A204.1 (cell line): ENCODE data around the gene FSD1.
"Not testable (repeated sequence)": the region's sequence is repeated elsewhere in the genome, so short reads cannot be mapped to it uniquely, and the experiment has no call there.

Experiments
- FAIRE-seq: peaks from 2 replicates; lab custom pipeline; 2012; peaks lifted over from hg19 to GRCh38; lab: Jason Lieb, UNC

Gene FSD1

DNA sequence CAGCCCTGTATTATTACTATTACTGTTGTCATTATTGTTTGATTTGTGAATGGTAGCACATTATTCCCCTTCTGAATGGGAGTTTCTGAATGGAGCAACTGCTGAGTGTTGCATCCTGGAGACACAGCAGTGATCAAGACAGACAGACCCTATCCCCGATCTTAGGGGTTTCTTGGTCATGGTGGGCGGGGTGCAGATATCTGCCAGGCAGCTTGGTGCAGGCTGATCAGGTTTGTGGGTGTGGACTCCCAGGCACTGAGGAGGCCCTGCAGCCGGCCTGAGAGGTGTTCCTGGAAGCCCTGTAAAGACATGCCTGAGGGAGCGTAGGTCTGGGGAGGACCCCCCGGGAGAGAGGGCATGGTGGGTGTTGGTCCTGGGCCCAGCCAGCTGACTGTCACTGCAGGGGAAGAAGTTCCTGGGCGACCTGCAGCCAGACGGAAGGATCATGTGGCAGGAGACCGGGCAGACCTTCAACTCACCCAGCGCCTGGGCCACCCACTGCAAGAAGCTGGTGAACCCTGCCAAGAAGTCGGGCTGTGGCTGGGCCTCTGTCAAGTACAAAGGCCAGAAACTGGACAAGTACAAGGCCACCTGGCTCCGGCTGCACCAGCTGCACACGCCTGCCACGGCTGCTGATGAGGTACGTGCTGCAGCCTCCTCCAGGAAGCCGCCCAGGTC is 41.1 kb downstream of the FSD1 start:
- no peak for FAIRE-seq

DNA sequence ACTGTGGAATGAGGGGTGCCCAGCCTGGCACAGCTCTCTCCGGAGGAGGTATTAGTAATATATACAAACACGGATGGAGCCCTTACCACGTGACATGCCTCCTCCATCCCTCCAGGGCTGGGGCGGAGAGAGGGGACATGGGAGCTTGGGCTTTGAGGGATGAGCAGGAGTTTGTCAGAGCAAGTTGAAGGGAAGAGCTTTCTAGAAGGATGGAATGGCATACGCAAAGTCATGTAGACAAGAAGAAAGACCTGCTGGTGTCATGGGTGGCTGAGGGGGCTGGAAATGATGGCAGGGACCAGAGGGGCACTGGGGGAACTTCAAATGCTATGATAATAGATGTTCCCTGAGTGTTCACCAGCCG is 41.6 kb downstream of the FSD1 start:
- FAIRE-seq = no peak

DNA sequence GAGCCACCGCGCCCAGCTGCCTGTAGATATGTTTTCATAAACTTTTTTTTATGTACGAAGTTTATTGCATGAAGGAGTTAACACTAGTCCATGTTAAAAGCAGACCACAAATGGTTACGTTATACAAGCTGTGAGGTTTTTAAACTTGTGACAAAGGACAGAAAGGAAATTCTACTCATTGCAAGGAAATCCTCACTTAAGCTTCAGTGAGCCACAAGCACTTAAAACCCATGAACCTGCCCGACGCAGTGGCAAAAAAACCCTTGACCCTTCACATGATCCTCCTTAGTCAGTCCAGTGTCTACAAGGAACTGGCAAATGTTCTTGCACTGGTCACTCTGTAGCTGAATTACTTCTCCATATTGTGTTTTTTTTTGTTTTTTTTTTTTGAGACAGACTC is 43.1 kb downstream of the FSD1 start:
- FAIRE-seq = no peak

DNA sequence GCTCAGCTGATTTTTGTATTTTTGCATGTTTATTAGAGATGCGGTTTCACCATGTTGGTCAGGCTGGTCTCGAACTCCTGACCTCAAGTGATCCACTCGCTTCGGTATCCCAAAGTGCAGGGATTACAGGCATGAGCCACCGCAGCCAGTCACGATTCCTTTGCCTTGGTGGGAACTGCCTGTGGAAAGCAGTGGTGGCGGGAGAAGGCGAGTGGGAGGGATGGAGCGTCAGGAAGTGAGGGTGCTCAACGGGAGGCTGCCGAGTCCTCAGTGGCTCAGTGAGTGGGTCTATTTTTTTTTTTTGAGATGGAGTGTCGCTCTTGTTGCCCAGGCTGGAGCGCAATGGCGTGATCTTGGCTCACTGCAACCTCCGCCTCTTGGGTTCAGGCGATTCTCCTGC is 44.8 kb downstream of the FSD1 start:
- FAIRE-seq = not testable (repeated sequence)

DNA sequence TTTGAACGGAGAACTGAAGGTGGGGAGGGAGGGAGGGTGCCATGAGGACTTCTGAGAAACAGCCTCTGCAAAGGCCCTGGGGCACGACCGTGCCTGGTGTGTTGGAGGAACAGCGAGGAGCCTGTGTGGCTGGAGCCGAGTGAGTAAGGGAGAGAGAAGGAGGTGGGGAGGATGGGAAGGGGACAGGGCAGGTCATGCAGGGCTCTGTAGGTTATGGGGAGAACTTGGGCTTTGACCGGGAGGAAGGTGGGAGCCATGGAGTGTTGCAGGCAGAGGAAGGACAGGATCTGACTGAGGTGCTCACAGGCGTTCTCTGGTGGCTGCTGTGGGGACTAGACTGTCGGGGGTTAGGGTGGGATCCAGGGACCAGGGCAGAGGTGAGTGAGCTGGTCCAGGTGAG is 45.7 kb downstream of the FSD1 start:
- no peak for FAIRE-seq

DNA sequence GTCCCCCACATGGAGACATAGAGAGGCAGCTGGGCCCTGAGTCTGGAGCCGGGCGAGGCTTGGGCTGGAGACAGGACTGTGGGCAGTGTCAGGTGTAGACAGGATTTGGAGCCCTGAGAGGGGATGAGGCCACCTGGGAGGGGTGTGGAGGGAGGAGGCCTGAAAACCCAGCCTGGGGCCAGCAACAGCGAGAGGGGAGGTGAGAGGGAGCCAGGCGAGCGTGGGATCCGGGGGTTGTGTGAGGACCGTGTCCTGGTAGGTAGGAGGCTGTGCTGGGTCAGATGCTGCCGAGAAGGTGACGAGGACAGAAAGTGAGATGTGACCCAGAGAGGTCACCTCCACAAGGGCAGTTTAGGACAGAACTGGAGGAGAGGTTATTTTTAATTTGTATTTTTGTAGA is 46.3 kb downstream of the FSD1 start:
- FAIRE-seq = no peak

DNA sequence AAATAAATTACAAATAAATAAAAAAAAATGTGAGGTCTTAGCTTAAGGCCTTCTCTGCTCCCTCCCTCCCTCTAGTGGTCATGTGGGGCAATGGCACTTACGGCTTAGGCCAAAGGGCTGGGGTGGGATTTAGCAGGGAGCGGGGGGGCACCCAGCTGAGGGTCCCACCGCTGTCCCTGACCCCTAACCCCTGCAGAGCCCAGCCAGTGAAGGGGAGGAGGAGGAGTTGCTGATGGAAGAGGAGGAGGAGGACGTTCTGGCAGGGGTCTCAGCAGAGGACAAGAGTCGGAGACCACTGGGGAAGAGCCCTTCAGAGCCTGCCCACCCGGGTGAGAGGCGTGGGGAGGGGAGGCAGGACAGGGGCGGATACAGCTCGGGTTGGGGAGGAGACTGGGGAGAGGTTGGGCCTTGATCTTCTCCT is 48.3 kb downstream of the FSD1 start:
- FAIRE-seq = no peak

DNA sequence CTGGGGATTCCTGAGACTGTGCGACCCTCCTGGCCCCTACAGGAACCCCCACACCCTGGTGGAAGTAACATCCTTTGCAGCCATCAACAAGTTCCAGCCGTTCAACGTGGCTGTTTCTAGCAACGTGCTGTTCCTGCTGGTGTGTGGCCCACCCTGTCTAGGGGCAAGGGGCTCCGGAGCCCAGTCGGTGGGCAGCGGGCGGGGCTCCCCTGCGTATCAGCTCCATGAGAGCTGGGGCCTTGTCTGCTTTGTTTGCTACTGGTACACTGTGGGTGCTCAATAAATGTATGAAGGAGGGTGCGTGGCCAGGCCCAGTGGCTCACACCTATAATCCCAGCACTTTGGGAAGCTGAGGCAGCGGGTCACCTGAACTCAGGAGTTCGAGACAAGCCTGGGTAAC is 49.9 kb downstream of the FSD1 start:
- no peak for FAIRE-seq

DNA sequence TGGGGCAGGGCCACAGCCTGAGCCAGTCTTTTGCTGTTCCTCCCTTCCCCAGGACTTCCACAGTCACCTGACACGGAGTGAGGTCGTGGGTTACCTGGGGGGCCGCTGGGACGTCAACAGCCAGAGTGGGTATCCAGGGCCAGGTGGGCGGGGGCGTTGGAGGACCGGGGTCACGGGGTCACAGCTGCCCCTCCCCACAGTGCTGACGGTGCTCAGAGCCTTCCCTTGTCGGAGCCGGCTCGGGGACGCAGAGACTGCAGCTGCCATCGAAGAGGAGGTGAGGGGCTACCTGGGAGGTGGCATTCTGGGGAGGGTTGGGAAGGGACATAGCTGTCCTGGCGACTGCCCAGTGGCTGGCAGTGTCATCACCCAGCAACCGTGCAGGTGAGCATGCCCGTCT is 50.5 kb downstream of the FSD1 start:
- no peak for FAIRE-seq

DNA sequence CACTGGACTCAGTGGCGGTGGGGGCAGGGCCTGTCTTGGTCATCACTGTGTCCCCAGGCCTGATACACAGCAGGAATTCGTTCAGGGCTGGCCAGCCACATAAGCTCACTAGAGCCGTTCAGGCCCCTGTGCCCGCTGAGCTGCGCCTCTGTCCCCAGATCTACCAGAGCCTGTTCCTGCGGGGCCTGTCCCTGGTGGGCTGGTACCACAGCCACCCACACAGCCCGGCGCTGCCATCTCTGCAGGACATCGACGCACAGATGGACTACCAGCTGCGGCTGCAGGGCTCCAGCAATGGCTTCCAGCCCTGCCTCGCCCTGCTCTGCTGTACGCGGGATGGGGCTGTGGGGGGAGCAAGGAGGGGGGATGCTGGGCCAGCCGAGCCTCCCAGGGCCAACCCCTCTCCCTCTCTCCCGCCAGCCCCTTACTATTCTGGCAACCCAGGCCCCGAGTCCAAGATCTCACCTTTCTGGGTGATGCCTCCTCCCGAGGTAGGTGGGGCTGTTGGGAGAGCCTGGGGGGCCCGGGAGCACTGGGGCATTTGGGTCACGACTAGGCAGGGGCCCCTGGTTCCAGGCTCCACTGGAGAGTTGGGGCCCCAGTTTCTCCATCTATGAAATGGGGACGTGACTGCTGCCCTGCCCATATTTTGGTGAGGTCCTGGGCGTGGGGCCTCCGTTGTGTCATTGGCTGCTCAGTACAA is 52.8 kb downstream of the FSD1 start:
- no peak for FAIRE-seq

DNA sequence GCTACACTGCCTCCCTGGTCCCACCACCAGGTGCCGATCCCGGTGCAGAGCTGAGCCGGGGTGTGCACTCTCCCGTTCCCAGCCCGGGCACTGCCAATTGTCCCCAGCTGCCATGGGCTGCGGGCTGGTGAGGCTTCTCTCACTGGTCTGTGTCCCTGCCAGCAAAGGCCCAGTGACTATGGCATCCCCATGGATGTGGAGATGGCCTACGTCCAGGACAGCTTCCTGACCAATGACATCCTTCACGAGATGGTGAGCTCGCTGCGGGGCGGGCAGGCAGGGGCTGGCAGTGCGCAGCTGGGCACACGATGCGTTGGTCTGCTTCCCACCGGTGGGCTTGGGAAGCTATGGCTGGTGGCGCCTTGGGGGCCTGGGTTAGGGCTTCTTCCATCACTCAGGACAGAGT is 53.5 kb downstream of the FSD1 start:
- no peak for FAIRE-seq

DNA sequence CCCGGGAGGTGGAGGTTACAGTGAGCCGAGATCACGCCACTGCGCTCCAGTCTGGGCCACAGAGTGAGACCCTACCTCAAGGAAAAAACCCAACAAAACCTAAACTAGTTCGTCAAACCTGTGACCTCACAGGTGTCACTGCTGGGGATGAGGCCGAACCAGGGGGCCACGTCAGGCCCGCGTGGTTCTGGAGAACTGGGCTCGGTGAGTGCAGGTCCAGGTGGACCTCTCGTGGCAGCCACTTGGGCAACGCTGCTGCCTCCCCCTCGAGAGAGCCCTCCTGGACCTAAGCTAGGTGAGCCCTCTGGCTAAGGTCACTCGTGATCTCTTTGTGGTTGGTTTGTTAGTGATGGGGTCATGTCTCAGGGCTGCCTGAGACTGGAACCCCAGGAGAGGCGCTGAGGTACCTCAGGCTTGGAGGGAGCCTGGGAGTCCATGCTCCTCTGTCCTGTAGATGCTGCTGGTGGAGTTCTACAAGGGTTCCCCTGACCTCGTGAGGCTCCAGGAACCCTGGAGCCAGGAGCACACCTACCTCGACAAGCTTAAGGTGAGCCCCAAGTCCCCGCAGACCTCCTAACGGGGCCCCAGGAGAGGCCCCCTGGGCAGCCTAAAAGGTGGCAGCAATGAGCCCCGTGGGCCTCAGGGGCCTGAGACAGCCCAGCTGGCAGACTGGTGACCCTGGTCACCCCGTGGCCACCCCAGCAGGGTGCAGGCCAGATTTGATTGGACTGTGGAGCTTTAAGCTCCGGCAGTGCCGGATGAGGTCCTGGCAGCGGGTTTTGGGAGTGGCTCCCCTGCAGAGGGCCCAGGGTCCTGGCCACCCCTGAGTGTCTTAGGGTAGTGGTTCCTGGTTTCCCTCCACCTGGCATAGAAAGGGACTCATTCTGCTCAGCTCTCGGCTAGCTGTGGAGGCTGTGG is 54.6 kb downstream of the FSD1 start:
- no peak for FAIRE-seq

DNA sequence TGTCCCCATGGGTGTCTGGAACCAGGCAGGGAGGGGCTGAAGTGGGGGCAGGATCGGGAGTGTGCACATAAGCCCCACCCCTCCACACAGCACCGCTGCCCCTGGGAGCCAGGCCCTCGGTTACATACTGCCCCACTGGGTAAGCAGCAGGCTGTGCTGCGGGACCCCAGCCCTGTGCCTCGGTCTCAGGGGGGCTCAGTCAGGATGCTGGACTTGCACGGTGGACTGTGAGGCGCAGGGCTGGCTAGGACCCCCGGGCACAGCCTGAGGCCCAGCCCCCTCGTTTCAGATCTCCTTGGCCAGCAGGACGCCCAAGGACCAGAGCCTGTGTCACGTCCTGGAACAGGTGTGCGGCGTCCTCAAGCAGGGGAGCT is 55.2 kb downstream of the FSD1 start:
- FAIRE-seq = no peak

DNA sequence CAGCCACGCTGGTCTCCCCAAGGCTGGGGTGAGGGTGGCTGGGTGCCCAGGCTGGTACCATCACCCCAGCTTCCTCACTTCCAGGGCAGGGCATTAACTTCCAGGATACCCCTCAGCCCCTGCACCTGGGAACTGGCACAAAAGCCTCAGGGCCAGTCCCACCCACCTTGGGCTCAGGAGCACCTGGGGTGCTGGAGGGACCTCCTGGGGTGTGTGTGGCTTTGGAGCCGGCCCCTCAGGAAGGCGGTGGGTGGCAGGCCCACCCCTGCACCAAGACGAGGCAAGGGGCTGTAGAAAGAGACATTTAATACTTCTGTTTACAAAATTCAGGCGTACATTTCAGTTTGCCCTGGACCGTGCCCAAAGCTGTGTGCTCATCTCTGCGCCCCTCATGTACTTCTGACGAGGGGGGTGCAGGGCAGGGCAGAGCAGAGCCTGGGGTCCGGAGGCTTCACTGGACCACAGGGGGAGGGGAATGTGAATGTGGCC is 55.7 kb downstream of the FSD1 start:
- FAIRE-seq = no peak

DNA sequence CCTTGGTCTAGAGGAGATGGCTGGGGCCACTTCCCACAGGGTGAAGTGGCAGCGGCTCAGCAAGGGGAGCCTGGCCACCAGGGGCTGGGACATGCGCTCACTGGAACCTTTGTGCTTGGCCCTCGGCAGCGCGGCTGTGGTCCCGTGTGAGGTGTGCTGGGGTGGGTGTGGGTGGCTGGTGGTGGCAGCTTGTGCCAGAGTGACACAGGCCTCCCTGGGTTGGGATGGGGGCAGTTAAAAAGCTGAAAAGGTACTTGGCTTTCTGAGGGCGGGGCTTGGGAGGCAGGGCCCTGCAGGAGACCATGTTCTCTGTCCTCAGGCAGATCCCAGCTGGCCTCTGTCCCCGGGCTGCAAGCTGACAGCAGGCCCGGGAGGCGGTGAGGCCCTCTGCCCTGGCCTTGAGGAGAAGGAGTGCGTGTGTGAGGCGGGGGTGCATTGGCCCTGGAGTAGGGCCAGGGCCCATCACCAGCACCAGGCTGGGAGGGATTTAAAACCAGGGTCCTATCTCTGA is 56.3 kb downstream of the FSD1 start:
- FAIRE-seq = no peak

DNA sequence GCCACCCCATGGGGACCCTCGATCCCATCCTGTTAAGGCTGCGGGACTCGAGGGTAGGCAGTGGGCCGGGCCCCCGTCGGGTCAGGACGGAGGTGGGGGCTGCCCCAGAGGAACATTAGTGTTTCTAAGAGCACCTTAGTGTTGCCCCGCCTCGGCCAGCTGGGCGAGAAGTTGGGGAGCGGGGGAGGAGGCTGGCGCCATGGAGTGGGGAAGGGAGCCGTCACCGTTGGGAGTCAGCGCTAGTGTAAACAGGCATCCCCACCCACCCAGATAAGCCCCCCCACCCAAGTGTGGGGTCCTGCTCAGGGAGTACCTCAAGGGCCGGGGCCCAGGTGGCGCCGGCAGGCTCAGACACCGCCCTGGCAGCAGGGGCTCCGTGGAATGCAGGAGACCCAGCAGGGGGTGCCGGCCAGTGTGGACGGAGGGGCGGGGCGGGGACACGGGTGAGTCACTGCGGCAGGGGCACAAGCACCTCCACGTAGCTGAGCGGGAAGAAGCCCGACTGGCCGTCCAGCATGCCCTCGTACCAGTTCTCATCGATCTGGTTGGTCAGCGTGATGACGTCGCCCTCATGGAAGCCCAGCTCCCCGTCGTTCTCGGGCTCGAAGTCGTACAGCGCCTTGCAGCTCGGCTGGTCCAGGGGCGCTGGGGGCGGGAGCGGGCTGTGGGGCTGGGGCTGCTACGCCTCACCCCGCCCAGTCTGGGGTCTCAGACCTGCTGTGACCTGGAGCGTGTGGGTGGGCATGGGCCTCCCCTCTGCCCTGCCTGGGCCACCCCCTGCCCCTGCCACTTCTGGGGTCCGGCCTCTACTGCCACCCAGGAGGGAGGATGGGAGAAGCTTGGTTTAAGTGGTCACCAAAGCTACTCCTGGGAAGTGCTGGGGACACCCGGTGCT is 57.0 kb downstream of the FSD1 start:
- no peak for FAIRE-seq

DNA sequence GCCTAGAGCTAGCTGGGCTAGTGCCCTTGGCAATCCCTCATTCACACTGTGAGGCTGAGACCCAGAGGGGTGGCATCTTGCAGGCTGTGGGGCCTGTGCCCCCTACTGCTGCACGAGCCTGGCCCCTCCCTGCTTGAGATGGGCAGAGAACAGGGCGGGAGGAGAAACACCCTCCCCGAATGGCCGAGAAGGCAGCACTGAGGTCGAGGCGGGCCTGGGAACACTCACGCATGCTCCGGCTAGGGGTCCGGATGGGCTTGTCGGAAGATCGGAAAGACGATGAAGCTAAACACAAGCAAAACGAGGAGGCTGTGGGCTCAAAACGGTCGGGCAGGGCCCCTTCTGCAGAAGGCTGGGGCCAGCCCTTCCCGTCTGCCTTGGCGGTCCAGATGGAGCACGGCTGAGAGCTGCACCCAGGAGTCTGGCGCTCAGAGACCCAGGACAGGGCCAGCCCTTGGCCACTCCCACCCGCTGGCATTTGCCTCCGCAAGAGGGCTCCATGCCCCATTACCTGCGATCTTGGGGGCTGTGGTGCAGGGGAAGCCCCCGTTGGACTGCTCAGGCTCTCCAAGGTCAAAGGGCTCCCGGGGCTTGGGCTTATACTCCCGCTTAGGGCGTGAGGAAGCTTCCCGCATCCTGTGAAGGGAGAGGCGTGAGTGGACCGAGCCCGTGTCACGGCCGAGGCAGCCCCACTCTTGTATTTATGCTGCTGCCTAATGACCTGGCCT is 57.9 kb downstream of the FSD1 start:
- no peak for FAIRE-seq

DNA sequence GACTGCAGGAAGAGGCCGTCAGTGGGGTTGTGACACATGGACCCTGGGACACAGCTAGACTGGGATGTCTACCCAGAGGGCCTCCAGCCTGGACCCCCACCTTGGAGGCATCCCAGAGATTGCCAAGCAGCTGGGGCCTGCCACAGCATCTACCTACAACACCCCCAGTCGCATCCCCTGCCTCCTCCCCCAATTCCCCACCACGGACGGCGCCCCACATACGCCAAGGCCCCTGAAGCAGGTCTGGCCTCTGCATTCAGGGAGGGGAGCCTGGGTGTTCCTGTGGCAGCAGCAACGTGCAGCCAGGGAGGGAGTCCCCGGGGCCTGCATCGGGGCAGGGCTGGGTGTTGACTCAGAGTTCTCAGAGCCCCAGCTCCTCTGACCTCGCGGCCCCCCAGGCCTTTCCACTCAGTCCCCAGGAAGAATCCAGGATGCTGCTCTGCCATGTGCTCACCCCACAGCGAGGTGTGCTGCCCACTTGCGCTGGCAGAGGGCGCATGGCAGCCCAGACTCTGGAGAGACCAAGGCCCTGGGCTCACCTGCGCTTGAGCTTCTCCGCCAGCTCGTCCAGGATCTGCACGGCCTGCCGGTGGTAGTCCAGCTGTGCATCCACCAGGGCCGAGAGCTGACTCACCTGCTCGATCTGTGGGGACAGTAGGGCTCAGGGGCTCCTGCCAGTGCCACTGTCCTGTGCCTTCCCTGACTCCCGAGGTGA is 58.6 kb downstream of the FSD1 start:
- FAIRE-seq = no peak

DNA sequence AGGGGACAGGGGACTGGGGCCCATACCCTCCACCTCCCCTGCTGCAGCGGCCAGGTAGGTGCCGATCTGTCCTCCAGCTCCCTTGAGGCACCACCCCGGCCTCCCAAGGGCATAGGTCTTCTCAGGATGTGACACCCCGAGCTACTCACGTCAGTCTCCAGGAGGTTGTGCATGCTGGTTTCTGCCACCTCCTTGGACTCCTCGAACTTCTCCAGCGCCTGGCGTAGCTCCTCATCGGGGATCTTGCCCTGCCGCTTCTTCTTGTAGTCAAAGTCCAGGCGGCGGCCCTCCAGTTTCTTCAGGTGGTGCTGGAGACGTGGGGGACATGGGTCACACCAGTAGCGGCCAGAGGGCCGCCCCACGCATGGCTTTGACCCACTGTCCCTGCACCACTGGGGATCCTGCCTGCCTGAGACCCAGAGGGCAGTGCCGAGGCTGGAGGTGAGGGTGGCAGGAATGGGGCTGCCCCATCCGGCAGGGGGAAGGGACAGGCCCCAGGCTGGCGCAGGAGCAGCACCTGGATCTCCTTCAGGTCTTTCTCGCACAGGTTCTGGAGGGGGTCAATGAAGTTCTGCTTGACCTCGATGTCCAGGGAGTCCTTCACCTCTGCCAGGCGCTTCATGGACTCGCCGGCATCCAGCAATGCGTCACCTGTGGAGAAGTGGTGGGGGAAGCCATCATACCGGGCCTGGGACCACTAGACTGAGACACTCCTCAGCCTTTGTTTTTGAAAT is 59.3 kb downstream of the FSD1 start:
- FAIRE-seq = no peak

DNA sequence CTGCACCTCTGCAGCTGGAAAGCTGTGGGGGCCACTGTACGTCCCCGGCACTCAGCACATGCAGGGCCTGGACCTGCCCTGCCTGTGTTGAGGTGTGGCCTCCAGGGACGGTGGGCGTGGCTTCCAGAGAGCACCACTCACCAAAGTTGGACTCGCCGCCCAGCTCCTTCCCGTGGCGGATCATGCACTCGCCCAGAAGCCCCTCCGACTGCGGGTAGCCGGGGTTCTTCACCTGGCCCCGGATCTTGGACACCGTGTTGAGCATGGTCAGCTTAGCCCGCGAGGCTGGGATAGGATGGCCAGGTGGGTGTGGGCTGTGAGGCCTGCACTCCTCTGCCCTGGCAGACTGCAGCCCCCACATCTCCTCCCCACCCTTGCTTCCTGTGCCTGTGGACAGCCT is 60.9 kb downstream of the FSD1 start:
- no peak for FAIRE-seq
